HEK293 (cell line): Measurements from ENCODE around the gene POC5.

Experiments used
- CTCF ChIA-PET: fragments of 350-600 bp; formaldehyde crosslinking; extraction: SDS; loops from one replicate; lab custom pipeline; 2021; ENCODE audit warnings: antibody characterized with exemption; lab: Yijun Ruan, JAX
- POLR2A ChIA-PET: fragments of 300-600 bp; formaldehyde crosslinking; extraction: SDS; loops from one replicate; lab custom pipeline; 2020; ENCODE audit warnings: antibody characterized with exemption, inconsistent platforms; lab: Yijun Ruan, JAX
- H3K27ac ChIP-seq: fragments of 200-500 bp; sonication (Bioruptor generic); 2 replicates; pipeline ENCODE4 v1.5.1; 2014; ENCODE audit warnings: low read depth, low read length, control low read depth, inconsistent platforms; ENCODE audit errors: extremely low read depth
- H3K36me3 ChIP-seq, 2 experiments: fragments of 200-500 bp in 1 of 2; sonication (Bioruptor generic) in 1 of 2; 1 replicate in 1 of 2; 2 replicates in 1 of 2; pipeline ENCODE4 v1.5.1; 2014 to 2017; ENCODE audit warnings: inconsistent platforms in 2 of 2, low read length in 2 of 2; ENCODE audit not compliant: control insufficient read depth in 2 of 2, insufficient read depth in 1 of 2
- H3K4me1 ChIP-seq: fragments of 200-500 bp; sonication (Bioruptor generic); 2 replicates; pipeline ENCODE4 v1.5.1; 2014; ENCODE audit warnings: mild to moderate bottlenecking, low read length, inconsistent platforms; ENCODE audit not compliant: control insufficient read depth, insufficient read depth
- H3K4me3 ChIP-seq: 2 replicates; pipeline ENCODE4 v1.5.1; 2011; ENCODE audit warnings: low read depth, mild to moderate bottlenecking, control low read depth, low read length, moderate library complexity
- H3K9me3 ChIP-seq: fragments of 200-500 bp; sonication (Bioruptor generic); 2 replicates; pipeline ENCODE4 v1.5.1; 2014; ENCODE audit warnings: low read depth, low read length, inconsistent platforms; ENCODE audit not compliant: control insufficient read depth, insufficient read depth
- BCL11A ChIP-seq: fragments of 450-650 bp; formaldehyde crosslinking; IDR thresholded peaks from 2 replicates; pipeline ENCODE4 v1.5.1; 2016; ENCODE audit warnings: low read depth, missing biosample characterization, missing genetic modification characterization
- BCL6B ChIP-seq: fragments of 450-650 bp; formaldehyde crosslinking; IDR thresholded peaks from 2 replicates; pipeline ENCODE4 v1.5.1; 2017; ENCODE audit warnings: missing biosample characterization, missing genetic modification characterization
- GLIS2 ChIP-seq: fragments of 450-650 bp; formaldehyde crosslinking; IDR thresholded peaks from 2 replicates; pipeline ENCODE4 v1.5.1; 2016; ENCODE audit warnings: missing biosample characterization, missing genetic modification characterization
- KLF10 ChIP-seq: fragments of 450-650 bp; IDR thresholded peaks from 2 replicates; pipeline ENCODE4 v1.5.1; 2018; ENCODE audit warnings: missing biosample characterization, mild to moderate bottlenecking, missing genetic modification characterization
- KLF16 ChIP-seq: fragments of 450-650 bp; formaldehyde crosslinking; IDR thresholded peaks from 2 replicates; pipeline ENCODE4 v1.5.1; 2017; ENCODE audit warnings: missing biosample characterization, missing genetic modification characterization
- KLF8 ChIP-seq: fragments of 450-650 bp; formaldehyde crosslinking; IDR thresholded peaks from 2 replicates; pipeline ENCODE4 v1.5.1; 2016; ENCODE audit warnings: missing biosample characterization, missing genetic modification characterization
- MZF1 ChIP-seq: fragments of 450-650 bp; formaldehyde crosslinking; IDR thresholded peaks from 2 replicates; pipeline ENCODE4 v1.5.1; 2017; ENCODE audit warnings: missing biosample characterization, missing genetic modification characterization, borderline replicate concordance
- REPIN1 ChIP-seq: fragments of 450-650 bp; formaldehyde crosslinking; IDR thresholded peaks from 2 replicates; pipeline ENCODE4 v1.5.1; 2017; ENCODE audit warnings: missing biosample characterization, missing genetic modification characterization, low read depth
- SP2 ChIP-seq: fragments of 450-650 bp; formaldehyde crosslinking; IDR thresholded peaks from 2 replicates; pipeline ENCODE4 v1.5.1; 2016; ENCODE audit warnings: missing biosample characterization, missing genetic modification characterization
- SP7 ChIP-seq: fragments of 450-650 bp; formaldehyde crosslinking; IDR thresholded peaks from 2 replicates; pipeline ENCODE4 v1.5.1; 2016; ENCODE audit warnings: missing biosample characterization, missing genetic modification characterization
- TSHZ1 ChIP-seq: fragments of 450-650 bp; formaldehyde crosslinking; IDR thresholded peaks from 2 replicates; pipeline ENCODE4 v1.5.1; 2016; ENCODE audit warnings: missing biosample characterization, missing genetic modification characterization, borderline replicate concordance
- ZBTB26 ChIP-seq: fragments of 450-650 bp; formaldehyde crosslinking; optimal IDR thresholded peaks from 2 replicates; pipeline ENCODE3; 2016; ENCODE audit warnings: missing biosample characterization, mild to moderate bottlenecking, missing genetic modification characterization
- ZBTB48 ChIP-seq: fragments of 450-650 bp; formaldehyde crosslinking; IDR thresholded peaks from 2 replicates; pipeline ENCODE4 v1.5.1; 2016; ENCODE audit warnings: missing biosample characterization, missing genetic modification characterization
- ZNF114 ChIP-seq: fragments of 450-650 bp; formaldehyde crosslinking; IDR thresholded peaks from 2 replicates; pipeline ENCODE4 v1.5.0; 2017; ENCODE audit warnings: missing biosample characterization, missing genetic modification characterization
- ZNF174 ChIP-seq: fragments of 450-650 bp; formaldehyde crosslinking; IDR thresholded peaks from 2 replicates; pipeline ENCODE4 v1.5.0; 2017; ENCODE audit warnings: missing biosample characterization, mild to moderate bottlenecking, missing genetic modification characterization
- ZNF175 ChIP-seq: fragments of 450-650 bp; formaldehyde crosslinking; IDR thresholded peaks from 2 replicates; pipeline ENCODE4 v1.5.1; 2016; ENCODE audit warnings: missing biosample characterization, missing genetic modification characterization
- ZNF23 ChIP-seq: fragments of 450-650 bp; formaldehyde crosslinking; IDR thresholded peaks from 2 replicates; pipeline ENCODE4 v1.5.1; 2016; ENCODE audit warnings: missing biosample characterization, missing genetic modification characterization, borderline replicate concordance
- ZNF239 ChIP-seq: fragments of 450-650 bp; formaldehyde crosslinking; IDR thresholded peaks from 2 replicates; pipeline ENCODE4 v1.5.1; 2016; ENCODE audit warnings: missing biosample characterization, missing genetic modification characterization
- ZNF335 ChIP-seq: fragments of 450-650 bp; formaldehyde crosslinking; conservative IDR thresholded peaks from 2 replicates; pipeline ENCODE4 v1.5.1; 2016; ENCODE audit warnings: missing biosample characterization, missing genetic modification characterization
- ZNF37A ChIP-seq: fragments of 450-650 bp; IDR thresholded peaks from 2 replicates; pipeline ENCODE4 v1.5.1; 2018; ENCODE audit warnings: missing biosample characterization, missing genetic modification characterization
- ZNF521 ChIP-seq: fragments of 450-650 bp; formaldehyde crosslinking; IDR thresholded peaks from 2 replicates; pipeline ENCODE4 v1.5.1; 2017; ENCODE audit warnings: missing biosample characterization, mild to moderate bottlenecking, missing genetic modification characterization
- ZNF596 ChIP-seq: fragments of 450-650 bp; IDR thresholded peaks from 2 replicates; pipeline ENCODE4 v1.5.0; 2018; ENCODE audit warnings: missing biosample characterization, mild to moderate bottlenecking, missing genetic modification characterization, moderate library complexity
- ZNF610 ChIP-seq: fragments of 450-650 bp; formaldehyde crosslinking; IDR thresholded peaks from 2 replicates; pipeline ENCODE4 v1.5.1; 2016; ENCODE audit warnings: missing biosample characterization, missing genetic modification characterization, borderline replicate concordance
- ZNF626 ChIP-seq: fragments of 450-650 bp; sonication (Bioruptor Pico); formaldehyde crosslinking; IDR thresholded peaks from 2 replicates; pipeline ENCODE4 v1.5.1; 2018; ENCODE audit warnings: missing biosample characterization, missing genetic modification characterization, inconsistent platforms
- ZNF654 ChIP-seq: fragments of 450-650 bp; formaldehyde crosslinking; IDR thresholded peaks from 2 replicates; pipeline ENCODE4 v1.5.1; 2016; ENCODE audit warnings: low read depth, missing biosample characterization, missing genetic modification characterization
- ZNF658 ChIP-seq: fragments of 450-650 bp; formaldehyde crosslinking; IDR thresholded peaks from 2 replicates; pipeline ENCODE4; 2016; ENCODE audit warnings: missing biosample characterization, missing genetic modification characterization
- ZNF664 ChIP-seq: fragments of 450-650 bp; formaldehyde crosslinking; IDR thresholded peaks from 2 replicates; pipeline ENCODE4 v1.5.1; 2016; ENCODE audit warnings: missing biosample characterization, missing genetic modification characterization
- ZNF692 ChIP-seq: fragments of 450-650 bp; formaldehyde crosslinking; IDR thresholded peaks from 2 replicates; pipeline ENCODE4 v1.5.1; 2016; ENCODE audit warnings: missing biosample characterization, missing genetic modification characterization
- ZSCAN30 ChIP-seq: fragments of 450-650 bp; IDR thresholded peaks from 2 replicates; pipeline ENCODE4 v1.5.1; 2018; ENCODE audit warnings: missing biosample characterization, mild to moderate bottlenecking, missing genetic modification characterization, moderate library complexity

POC5 gene

GRCh38 chr5:75690669-75691068 lies 26.6 kb downstream of the POC5 start:
- Histone ChIP-seq H3K9me3 (no peaks in the 10 kb centered on the region), H3K36me3 (peaks cover 51 to 54% of the 10 kb centered on the region in 2 experiments), H3K4me1 (no peaks in the 10 kb centered on the region), H3K27ac (no peak overlapping the region), H3K4me3 (no peak overlapping the region)
- POLR2A ChIA-PET: no interaction called here
- TF ChIP-seq ZNF239 (no peak), ZNF114 (no peak), KLF8 (no peak), ZNF174 (tag by site-specific recombination) (no peak), ZNF692 (tag by site-specific recombination) (no peak), KLF10 (tag by site-specific recombination) (no peak), ZNF658 (no peak), ZNF521 (no peak), SP2 (tag by site-specific recombination) (no peak), ZNF175 (tag by site-specific recombination) (no peak), MZF1 (tag by site-specific recombination) (no peak), ZNF37A (tag by site-specific recombination) (no peak), ZNF596 (tag by site-specific recombination) (no peak), ZBTB48 (tag by site-specific recombination) (no peak), ZBTB26 (tag by site-specific recombination) (no peak), TSHZ1 (no peak), KLF16 (tag by site-specific recombination) (no peak), ZNF23 (tag by site-specific recombination) (no peak), BCL11A (tag by site-specific recombination) (no peak), SP7 (tag by site-specific recombination) (no peak)
- CTCF ChIA-PET: interaction anchor here (2.4 kb wide), 1 partner anchor 10 kb away, joined by 17 read pairs; no protein-coding TSS in a partner anchor

GRCh38 chr5:75686480-75686879 lies 30.8 kb downstream of the POC5 start:
- H3K4me3 ChIP-seq: no peak overlapping the region
- H3K27ac ChIP-seq: no peak overlapping the region
- ChIA-PET CTCF (no interaction called here), POLR2A (no interaction called here)
- H3K36me3 ChIP-seq: peaks cover 46 to 63% of the 10 kb centered on the region in 2 experiments
- no peaks in the 10 kb centered on the region for H3K4me1 ChIP-seq
- no peaks in the 10 kb centered on the region for H3K9me3 ChIP-seq
- no peak for TF ChIP-seq ZNF654
- no peak for TF ChIP-seq ZNF664 (tag by site-specific recombination)
- TF ChIP-seq ZSCAN30: no peak
- TF ChIP-seq GLIS2 (tag by site-specific recombination): no peak
- no peak for TF ChIP-seq BCL6B (tag by site-specific recombination)
- TF ChIP-seq ZNF610: no peak
- TF ChIP-seq REPIN1 (tag by site-specific recombination): no peak
- TF ChIP-seq ZNF626 (tag by site-specific recombination): no peak
- no peak for TF ChIP-seq ZNF335
- no peak for TF ChIP-seq ZNF175 (tag by site-specific recombination)
